Measurements from ENCODE around the gene SMPD2.

Gene SMPD2

DNA sequence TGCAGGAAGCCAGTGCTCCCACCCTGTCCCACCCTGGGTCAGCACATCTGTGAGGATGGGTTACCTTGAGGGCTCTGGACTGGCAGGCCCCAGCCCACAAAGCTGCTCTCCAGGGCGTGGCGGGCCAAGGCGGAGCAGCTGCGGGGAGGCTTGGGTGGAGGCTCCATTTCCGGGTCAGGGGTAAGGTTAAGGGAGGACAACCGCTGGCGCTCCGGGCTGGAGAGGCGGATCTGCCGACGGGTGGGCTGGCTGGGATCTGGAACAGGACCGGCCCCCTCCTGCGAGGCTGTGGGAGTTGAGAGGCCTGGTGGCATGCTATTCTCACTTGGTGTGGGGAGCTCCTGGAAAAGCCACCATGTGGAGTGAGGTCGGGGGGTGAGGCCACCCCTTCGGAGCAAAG is 5.5 kb downstream of the SMPD2 start:
- H3K14ac ChIP-seq (ENCODE audit: low read length in 2 of 2): no peak overlapping the region
- H3K36me3 ChIP-seq (ENCODE audit: control insufficient read depth in 1 of 2, insufficient read depth in 2 of 2, low read depth in 1 of 2, low read length in 2 of 2): peaks cover 65 to 85% of the 10 kb centered on the region in 2 experiments
- no peaks in the 10 kb centered on the region for H3K9me3 ChIP-seq (ENCODE audit: control insufficient read depth, low read length)
- no peak overlapping the region for H2BK15ac ChIP-seq (ENCODE audit: low read depth, poor library complexity, severe bottlenecking)
- H2AK5ac ChIP-seq (ENCODE audit: low read length, severe bottlenecking): no peak overlapping the region
- H2AFZ ChIP-seq (ENCODE audit: low read depth, low read length): no peak overlapping the region
- no peak overlapping the region for H3K4ac ChIP-seq (ENCODE audit: low read depth in 1 of 2, low read length in 2 of 2)
- peaks cover 11% of the 10 kb centered on the region for H3K4me1 ChIP-seq (ENCODE audit: control insufficient read depth, insufficient read depth, low read depth, low read length)
- no peak overlapping the region for H2BK5ac ChIP-seq (ENCODE audit: low read depth, low read length, poor library complexity, severe bottlenecking)
- WGBS: 98% methylated on average over 12 of the region's 15 CpGs
- DNase-seq: no peak
- H2BK120ac ChIP-seq (ENCODE audit: low read depth, low read length): no peak overlapping the region
- H4K91ac ChIP-seq (ENCODE audit: low read length): no peak overlapping the region
- H2BK12ac ChIP-seq (ENCODE audit: low read length in 2 of 2): no peak overlapping the region
- no peaks in the 10 kb centered on the region for H3K27me3 ChIP-seq (ENCODE audit: control insufficient read depth in 1 of 2, insufficient read depth in 1 of 2, low read length in 2 of 2)
- H3K27ac ChIP-seq (ENCODE audit: low read length, poor library complexity, severe bottlenecking): no peak overlapping the region
- H3K4me2 ChIP-seq (ENCODE audit: low read length, poor library complexity, severe bottlenecking): no peak overlapping the region
- no peak overlapping the region for H3K23ac ChIP-seq (ENCODE audit: low read length in 2 of 2)
- no peak overlapping the region for H3K9ac ChIP-seq (ENCODE audit: low read length)
- no peak overlapping the region for H3K4me3 ChIP-seq (ENCODE audit: insufficient read depth in 1 of 2, low read depth in 1 of 2, low read length in 2 of 2)
- H3K18ac ChIP-seq (ENCODE audit: low read depth in 1 of 2, low read length in 2 of 2): no peak overlapping the region
- H4K8ac ChIP-seq (ENCODE audit: low read length): no peak overlapping the region
- H3K79me1 ChIP-seq (replicated peaks; ENCODE audit: low read length, poor library complexity, severe bottlenecking): peaks cover 30% of the 10 kb centered on the region

GRCh38 chr6:109446541-109446940 is 6.0 kb downstream of the SMPD2 start:
- no peaks in the 10 kb centered on the region for H3K27me3 ChIP-seq (ENCODE audit: control insufficient read depth in 1 of 2, insufficient read depth in 1 of 2, low read length in 2 of 2)
- H3K79me1 ChIP-seq (replicated peaks; ENCODE audit: low read length, poor library complexity, severe bottlenecking): peaks cover 30% of the 10 kb centered on the region
- H4K8ac ChIP-seq (ENCODE audit: low read length): no peak overlapping the region
- H2BK12ac ChIP-seq (ENCODE audit: low read length in 2 of 2): no peak overlapping the region
- peaks cover 68 to 88% of the 10 kb centered on the region in 2 experiments for H3K36me3 ChIP-seq (ENCODE audit: control insufficient read depth in 1 of 2, insufficient read depth in 2 of 2, low read depth in 1 of 2, low read length in 2 of 2)
- H2BK15ac ChIP-seq (ENCODE audit: low read depth, poor library complexity, severe bottlenecking): no peak overlapping the region
- no peak overlapping the region for H3K18ac ChIP-seq (ENCODE audit: low read depth in 1 of 2, low read length in 2 of 2)
- H3K4me2 ChIP-seq (ENCODE audit: low read length, poor library complexity, severe bottlenecking): no peak overlapping the region
- H3K4ac ChIP-seq (ENCODE audit: low read depth in 1 of 2, low read length in 2 of 2): no peak overlapping the region
- no peak overlapping the region for H3K27ac ChIP-seq (ENCODE audit: low read length, poor library complexity, severe bottlenecking)
- no peak overlapping the region for H2BK120ac ChIP-seq (ENCODE audit: low read depth, low read length)
- H4K91ac ChIP-seq (ENCODE audit: low read length): no peak overlapping the region
- H3K9me3 ChIP-seq (ENCODE audit: control insufficient read depth, low read length): no peaks in the 10 kb centered on the region
- H2BK5ac ChIP-seq (ENCODE audit: low read depth, low read length, poor library complexity, severe bottlenecking): no peak overlapping the region
- no peak overlapping the region for H2AFZ ChIP-seq (ENCODE audit: low read depth, low read length)
- no peak overlapping the region for H3K4me3 ChIP-seq (ENCODE audit: insufficient read depth in 1 of 2, low read depth in 1 of 2, low read length in 2 of 2)
- peaks cover 7% of the 10 kb centered on the region for H3K4me1 ChIP-seq (ENCODE audit: control insufficient read depth, insufficient read depth, low read depth, low read length)
- no peak overlapping the region for H3K14ac ChIP-seq (ENCODE audit: low read length in 2 of 2)
- no peak overlapping the region for H2AK5ac ChIP-seq (ENCODE audit: low read length, severe bottlenecking)
- 92% methylated on average over 6 of the region's 8 CpGs for WGBS
- H3K23ac ChIP-seq (ENCODE audit: low read length in 2 of 2): no peak overlapping the region
- DNase-seq: no peak
- no peak overlapping the region for H3K9ac ChIP-seq (ENCODE audit: low read length)

- Histone ChIP-seq H3K36me3 (ENCODE audit: control insufficient read depth in 1 of 2, insufficient read depth in 2 of 2, low read depth in 1 of 2, low read length in 2 of 2) (peaks cover 71 to 91% of the 10 kb centered on the region in 2 experiments), H2BK120ac (ENCODE audit: low read depth, low read length) (no peak overlapping the region), H2BK15ac (ENCODE audit: low read depth, poor library complexity, severe bottlenecking) (no peak overlapping the region)
These were observed 6.6 kb downstream of the SMPD2 start for GRCh38 chr6:109447087-109447486.

DNA sequence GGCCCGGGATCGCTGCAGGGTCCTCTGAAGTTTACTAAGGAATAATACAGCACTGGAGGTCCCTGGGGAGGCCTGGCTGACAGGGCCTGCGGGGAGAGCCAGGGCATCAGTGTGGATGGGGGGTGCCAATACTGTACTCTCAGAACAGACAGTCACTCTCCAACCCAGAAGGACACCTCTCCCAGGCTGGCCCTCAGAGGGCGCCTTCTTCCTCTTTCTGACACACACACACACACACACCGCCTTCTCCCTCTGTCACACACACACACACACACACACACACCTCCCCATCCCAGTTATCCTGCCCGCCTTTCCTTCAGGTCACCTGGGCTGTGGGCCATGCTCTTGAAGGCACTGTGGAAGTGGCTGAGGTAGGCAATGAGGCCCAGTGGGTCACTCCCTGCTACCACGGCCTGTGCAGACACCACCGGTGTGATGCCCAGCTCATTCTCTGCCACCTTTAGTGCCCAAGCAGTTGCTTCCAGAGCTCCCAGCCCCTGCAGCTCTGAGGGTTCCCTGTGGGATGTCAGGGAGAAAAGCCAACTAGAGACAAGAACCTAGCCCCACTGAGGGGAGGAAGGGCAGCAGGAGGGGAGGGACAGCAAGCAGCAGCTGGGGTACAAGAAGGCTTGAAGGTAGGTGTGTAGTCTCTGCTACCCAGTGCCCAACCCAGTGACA is 7.5 kb downstream of the SMPD2 start:
- Histone ChIP-seq H2BK15ac (ENCODE audit: low read depth, poor library complexity, severe bottlenecking) (no peak overlapping the region), H3K9ac (ENCODE audit: low read length) (no peak overlapping the region), H3K23ac (ENCODE audit: low read length in 2 of 2) (peak overlapping the region in 1 of 2 experiments; percentile 32), H4K91ac (ENCODE audit: low read length) (peak overlapping the region; percentile 28), H3K27ac (ENCODE audit: low read length, poor library complexity, severe bottlenecking) (no peak overlapping the region), H2BK120ac (ENCODE audit: low read depth, low read length) (no peak overlapping the region), H3K79me1 (replicated peaks; ENCODE audit: low read length, poor library complexity, severe bottlenecking) (peaks cover 21% of the 10 kb centered on the region), H3K4me1 (ENCODE audit: control insufficient read depth, insufficient read depth, low read depth, low read length) (peaks cover 2% of the 10 kb centered on the region), H2BK12ac (ENCODE audit: low read length in 2 of 2) (no peak overlapping the region), H2BK5ac (ENCODE audit: low read depth, low read length, poor library complexity, severe bottlenecking) (no peak overlapping the region), H3K18ac (ENCODE audit: low read depth in 1 of 2, low read length in 2 of 2) (no peak overlapping the region), H3K9me3 (ENCODE audit: control insufficient read depth, low read length) (no peaks in the 10 kb centered on the region), H3K4me3 (ENCODE audit: insufficient read depth in 1 of 2, low read depth in 1 of 2, low read length in 2 of 2) (no peak overlapping the region), H3K14ac (ENCODE audit: low read length in 2 of 2) (no peak overlapping the region), H3K4ac (ENCODE audit: low read depth in 1 of 2, low read length in 2 of 2) (no peak overlapping the region), H3K4me2 (ENCODE audit: low read length, poor library complexity, severe bottlenecking) (no peak overlapping the region), H3K36me3 (ENCODE audit: control insufficient read depth in 1 of 2, insufficient read depth in 2 of 2, low read depth in 1 of 2, low read length in 2 of 2) (peaks cover 69 to 89% of the 10 kb centered on the region in 2 experiments), H4K8ac (ENCODE audit: low read length) (peak overlapping the region; percentile 24), H2AFZ (ENCODE audit: low read depth, low read length) (no peak overlapping the region), H2AK5ac (ENCODE audit: low read length, severe bottlenecking) (no peak overlapping the region), H3K27me3 (ENCODE audit: control insufficient read depth in 1 of 2, insufficient read depth in 1 of 2, low read length in 2 of 2) (no peaks in the 10 kb centered on the region)
- no peak for DNase-seq
- WGBS: 85% methylated on average over 6 of the region's 8 CpGs

More at GRCh38 chr6:109447087-109447486, 6.6 kb downstream of the SMPD2 start:
- Histone ChIP-seq H3K27me3 (ENCODE audit: control insufficient read depth in 1 of 2, insufficient read depth in 1 of 2, low read length in 2 of 2) (no peaks in the 10 kb centered on the region), H3K14ac (ENCODE audit: low read length in 2 of 2) (no peak overlapping the region), H3K27ac (ENCODE audit: low read length, poor library complexity, severe bottlenecking) (no peak overlapping the region), H3K18ac (ENCODE audit: low read depth in 1 of 2, low read length in 2 of 2) (no peak overlapping the region), H3K4me3 (ENCODE audit: insufficient read depth in 1 of 2, low read depth in 1 of 2, low read length in 2 of 2) (peak overlapping the region in 1 of 2 experiments; percentile 7), H3K4me2 (ENCODE audit: low read length, poor library complexity, severe bottlenecking) (no peak overlapping the region), H3K9ac (ENCODE audit: low read length) (no peak overlapping the region), H3K9me3 (ENCODE audit: control insufficient read depth, low read length) (no peaks in the 10 kb centered on the region), H3K4me1 (ENCODE audit: control insufficient read depth, insufficient read depth, low read depth, low read length) (peaks cover 3% of the 10 kb centered on the region), H2AK5ac (ENCODE audit: low read length, severe bottlenecking) (no peak overlapping the region), H4K8ac (ENCODE audit: low read length) (no peak overlapping the region), H3K79me1 (replicated peaks; ENCODE audit: low read length, poor library complexity, severe bottlenecking) (peaks cover 28% of the 10 kb centered on the region), H2AFZ (ENCODE audit: low read depth, low read length) (no peak overlapping the region), H2BK12ac (ENCODE audit: low read length in 2 of 2) (no peak overlapping the region), H3K4ac (ENCODE audit: low read depth in 1 of 2, low read length in 2 of 2) (no peak overlapping the region), H3K23ac (ENCODE audit: low read length in 2 of 2) (no peak overlapping the region), H2BK5ac (ENCODE audit: low read depth, low read length, poor library complexity, severe bottlenecking) (no peak overlapping the region), H4K91ac (ENCODE audit: low read length) (no peak overlapping the region)
- WGBS: 93% methylated on average over 10 of the region's 10 CpGs
- DNase-seq: no peak

Measured in mesenchymal stem cell (in vitro differentiated cells and primary cell).